Amygdala (tissue), 56 donors: ENCODE measurements around the gene SESN1.

Source experiments
- DNase-seq, 56 donors: peaks; one replicate each; lab custom pipeline; 2025; lab: John Stamatoyannopoulos, UW

SESN1 gene

GRCh38 chr6:108968325-108969316 is 126.0 kb downstream of the SESN1 start:
- no peak for DNase-seq

GRCh38 chr6:108966855-108967755 is 127.5 kb downstream of the SESN1 start:
- no peak for DNase-seq

- no peak for DNase-seq
Observed at GRCh38 chr6:108966251-108966650, 128.4 kb downstream of the SESN1 start.

GRCh38 chr6:108961985-108962384 is 132.7 kb downstream of the SESN1 start:
- no peak for DNase-seq

- no peak for DNase-seq
Observed at GRCh38 chr6:108961077-108961476, 133.6 kb downstream of the SESN1 start.

- DNase-seq, result no peak
Observed at GRCh38 chr6:108960601-108961000, 134.0 kb downstream of the SESN1 start.

GRCh38 chr6:108959972-108960582 is 134.6 kb downstream of the SESN1 start:
- DNase-seq, result no peak

GRCh38 chr6:108958900-108959770 is 135.5 kb downstream of the SESN1 start:
- no peak for DNase-seq

GRCh38 chr6:108957221-108957620 is 137.4 kb downstream of the SESN1 start:
- no peak for DNase-seq

GRCh38 chr6:108955329-108955949 is 139.2 kb downstream of the SESN1 start:
- DNase-seq, result no peak

- DNase-seq, result no peak
Observed at GRCh38 chr6:108953681-108954080, 141.0 kb downstream of the SESN1 start.

GRCh38 chr6:108952776-108953486 is 141.7 kb downstream of the SESN1 start:
- no peak for DNase-seq

- DNase-seq, result no peak
Observed at GRCh38 chr6:108951351-108951953, 143.2 kb downstream of the SESN1 start.

GRCh38 chr6:108948181-108948661 is 146.4 kb downstream of the SESN1 start:
- DNase-seq, result peak in 34 of 56 donors; percentile 3 to 68 (median 19)

GRCh38 chr6:108947114-108947854 is 147.4 kb downstream of the SESN1 start:
- DNase-seq, result peak in 1 of 56 donors; percentile 3

- DNase-seq, result peak in 2 of 56 donors; percentile 1 to 5
Observed at GRCh38 chr6:108946695-108947094, 148.0 kb downstream of the SESN1 start.

- DNase-seq, result peak in 52 of 56 donors; percentile 9 to 87 (median 52)
Observed at GRCh38 chr6:108945681-108946159, 148.9 kb downstream of the SESN1 start.
